Measurements from ENCODE around the gene ITPR1.

DNA sequence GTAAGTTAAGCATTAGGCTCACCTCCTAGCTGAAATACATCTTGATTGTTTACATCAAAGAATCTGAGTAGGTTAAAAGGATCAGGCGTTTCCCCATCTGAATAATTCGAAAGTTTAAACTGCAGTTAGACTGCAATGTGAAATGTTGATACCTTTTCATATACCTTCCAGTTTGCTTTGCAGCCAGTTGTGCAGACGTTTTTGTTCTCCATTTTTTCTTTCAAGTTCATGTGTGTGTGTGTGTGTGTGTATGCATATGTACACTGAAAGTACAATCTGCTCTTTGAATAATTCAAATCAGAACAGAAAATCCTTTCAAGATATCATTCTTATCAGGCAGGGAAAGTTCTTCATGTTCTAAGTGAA, 2.9 kb downstream of the ITPR1 start:
- no peak for TF ChIP-seq SP1 (IDR thresholded peaks at IDR 0.05)
- no peak for TF ChIP-seq HDGF (IDR thresholded peaks at IDR 0.05; ENCODE audit: borderline replicate concordance)
- TF ChIP-seq LEF1 (IDR thresholded peaks at IDR 0.05; ENCODE audit: borderline replicate concordance) = no peak
- no peak for TF ChIP-seq NFRKB (IDR thresholded peaks at IDR 0.05)
- TF ChIP-seq ARNT (IDR thresholded peaks at IDR 0.05) = no peak
- TF ChIP-seq, protein P1, sequence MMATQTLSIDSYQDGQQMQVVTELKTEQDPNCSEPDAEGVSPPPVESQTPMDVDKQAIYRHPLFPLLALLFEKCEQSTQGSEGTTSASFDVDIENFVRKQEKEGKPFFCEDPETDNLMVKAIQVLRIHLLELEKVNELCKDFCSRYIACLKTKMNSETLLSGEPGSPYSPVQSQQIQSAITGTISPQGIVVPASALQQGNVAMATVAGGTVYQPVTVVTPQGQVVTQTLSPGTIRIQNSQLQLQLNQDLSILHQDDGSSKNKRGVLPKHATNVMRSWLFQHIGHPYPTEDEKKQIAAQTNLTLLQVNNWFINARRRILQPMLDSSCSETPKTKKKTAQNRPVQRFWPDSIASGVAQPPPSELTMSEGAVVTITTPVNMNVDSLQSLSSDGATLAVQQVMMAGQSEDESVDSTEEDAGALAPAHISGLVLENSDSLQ (IDR thresholded peaks at IDR 0.05) = no peak
- no peak for TF ChIP-seq FOXM1 (IDR thresholded peaks at IDR 0.05; ENCODE audit: borderline replicate concordance)
- TF ChIP-seq ELF4 (IDR thresholded peaks at IDR 0.05) = no peak
- TF ChIP-seq FOXK2 (IDR thresholded peaks at IDR 0.05) = no peak

Data from HEK293T (cell line).